ENCODE data around the gene FAM98B.

GRCh38 chr15:38475361-38475760, 21.4 kb downstream of the FAM98B start:
- TF ChIP-seq EZH2 (IDR thresholded peaks at IDR 0.05; ENCODE audit: low read length, missing control alignments) (no peak), CTCF (conservative IDR thresholded peaks at IDR 0.05 in 1 of 2, IDR thresholded peaks at IDR 0.05 in 1 of 2; ENCODE audit: low read depth in 1 of 2, low read length in 2 of 2) (no peak)

Data from fibroblast of lung (primary cell).